ENCODE data around the gene TMEM208. TPM values are rescaled to one million over a fixed set of nuclear protein-coding genes. Genes with fewer than 3 reads are reported as not detected.

Gene TMEM208
- total RNA-seq, 1 experiment from 2014 or later: 38.7 TPM

DNA sequence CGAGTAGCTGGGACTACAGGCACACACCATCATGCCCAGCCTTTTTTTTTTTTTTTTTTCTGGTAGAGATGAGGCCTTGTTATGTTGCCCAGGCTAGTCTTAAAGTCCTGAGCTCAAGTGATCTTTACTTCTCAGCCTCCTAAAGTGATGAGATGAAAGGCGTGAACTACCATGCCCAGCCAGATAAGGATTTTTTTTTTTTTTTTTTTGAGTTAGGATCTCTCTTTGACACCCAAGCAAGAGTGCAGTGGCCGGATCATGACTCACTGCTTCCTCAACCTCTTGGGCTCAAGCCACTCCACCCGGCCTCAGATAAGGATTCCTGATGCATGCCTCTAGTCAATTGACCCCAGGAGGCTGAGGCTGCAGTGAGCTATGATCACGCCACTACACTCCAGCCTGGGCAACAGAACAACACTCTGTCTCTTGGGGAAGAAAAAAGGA lies 41.2 kb downstream of the TMEM208 start:
- Histone ChIP-seq H3K27me3 (replicated peaks) (no peaks in the 10 kb centered on the region), H3K4me1 (replicated peaks) (peaks cover 7% of the 10 kb centered on the region), H3K36me3 (peaks cover 3% of the 10 kb centered on the region), H3K4me3 (no peak overlapping the region), H3K9me3 (replicated peaks) (no peaks in the 10 kb centered on the region), H3K27ac (no peak overlapping the region)
- DNase-seq (ENCODE audit: low read depth in 1 of 2, low spot score in 2 of 2): peak; percentile 63 to 83

DNA sequence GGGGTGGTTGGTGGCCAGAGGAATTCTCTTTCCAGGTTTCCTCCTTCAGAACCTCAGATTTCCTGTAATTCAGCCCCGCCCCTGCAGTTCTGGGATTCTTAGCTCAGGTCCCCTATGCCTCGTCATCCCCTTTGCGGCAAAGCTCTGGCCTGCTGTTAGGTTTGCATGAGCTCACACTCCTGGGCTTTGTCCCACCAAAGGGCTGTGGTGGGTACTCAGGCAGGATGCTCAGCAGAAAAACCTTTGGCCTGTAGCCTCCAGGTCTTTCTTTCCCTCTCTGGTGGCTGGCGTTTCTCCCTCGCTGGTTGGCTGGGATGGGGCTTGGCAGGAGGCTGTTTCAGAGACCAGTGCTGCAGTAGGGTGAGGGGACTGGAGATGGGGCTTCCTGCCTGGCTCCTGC lies 42.8 kb downstream of the TMEM208 start:
- no peak overlapping the region for H3K27ac ChIP-seq
- H3K4me3 ChIP-seq: no peak overlapping the region

DNA sequence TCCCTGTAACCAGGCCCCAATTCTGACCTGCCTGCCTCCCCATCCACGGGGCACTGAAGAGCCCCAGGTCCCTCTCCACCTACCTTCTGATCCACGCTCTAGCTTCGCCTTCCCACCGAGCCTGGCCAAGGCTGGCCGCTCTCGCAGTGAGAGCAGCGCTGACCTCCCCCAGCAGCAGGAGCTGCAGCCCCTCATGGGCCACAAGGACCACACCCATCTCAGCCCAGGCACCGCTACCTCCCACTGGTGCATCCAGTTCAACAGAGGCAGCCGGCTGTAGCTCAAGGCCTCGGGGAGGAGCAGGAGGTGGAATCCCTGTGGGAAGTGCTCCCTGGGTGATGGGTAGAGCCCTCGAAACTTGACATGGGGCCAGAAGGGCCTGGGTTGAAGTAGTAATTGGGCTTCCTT lies 44.0 kb downstream of the TMEM208 start:
- H3K4me1 ChIP-seq (replicated peaks): peaks cover 7% of the 10 kb centered on the region
- H3K9me3 ChIP-seq (replicated peaks): no peaks in the 10 kb centered on the region
- DNase-seq (ENCODE audit: low read depth in 1 of 2, low spot score in 2 of 2): no peak
- H3K36me3 ChIP-seq: peaks cover 10% of the 10 kb centered on the region
- no peak overlapping the region for H3K4me3 ChIP-seq
- no peaks in the 10 kb centered on the region for H3K27me3 ChIP-seq (replicated peaks)
- no peak overlapping the region for H3K27ac ChIP-seq

More for the DNA sequence above, 42.8 kb downstream of the TMEM208 start:
- H3K9me3 ChIP-seq (replicated peaks): no peaks in the 10 kb centered on the region
- no peak for DNase-seq (ENCODE audit: low read depth in 1 of 2, low spot score in 2 of 2)
- H3K4me1 ChIP-seq (replicated peaks): peaks cover 7% of the 10 kb centered on the region
- H3K27me3 ChIP-seq (replicated peaks): no peaks in the 10 kb centered on the region
- H3K36me3 ChIP-seq: peaks cover 3% of the 10 kb centered on the region

DNA sequence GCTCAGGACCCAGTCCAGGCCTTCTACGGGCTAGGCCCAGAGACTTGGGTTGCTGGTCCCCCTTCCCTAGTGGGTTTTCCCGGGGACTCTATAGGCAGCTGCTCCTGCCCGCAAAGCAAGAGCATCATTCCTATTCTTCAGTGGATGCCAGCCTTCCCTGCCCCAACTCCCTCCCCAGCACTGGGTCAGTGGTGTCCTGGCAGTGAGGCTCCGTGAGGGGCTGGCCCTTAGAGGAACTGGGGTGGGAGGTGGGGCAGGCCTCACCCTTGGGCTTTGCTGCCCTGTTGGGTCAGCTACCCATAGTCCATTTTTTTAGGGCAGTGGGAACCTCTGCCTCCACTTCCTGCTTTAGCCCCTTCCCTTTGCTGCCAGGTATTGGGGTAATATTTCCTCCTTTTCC lies 44.5 kb downstream of the TMEM208 start:
- Histone ChIP-seq H3K4me3 (no peak overlapping the region), H3K36me3 (peaks cover 15% of the 10 kb centered on the region), H3K9me3 (replicated peaks) (no peaks in the 10 kb centered on the region), H3K4me1 (replicated peaks) (peaks cover 10% of the 10 kb centered on the region), H3K27me3 (replicated peaks) (no peaks in the 10 kb centered on the region), H3K27ac (no peak overlapping the region)
- DNase-seq (ENCODE audit: low read depth in 1 of 2, low spot score in 2 of 2): no peak

DNA sequence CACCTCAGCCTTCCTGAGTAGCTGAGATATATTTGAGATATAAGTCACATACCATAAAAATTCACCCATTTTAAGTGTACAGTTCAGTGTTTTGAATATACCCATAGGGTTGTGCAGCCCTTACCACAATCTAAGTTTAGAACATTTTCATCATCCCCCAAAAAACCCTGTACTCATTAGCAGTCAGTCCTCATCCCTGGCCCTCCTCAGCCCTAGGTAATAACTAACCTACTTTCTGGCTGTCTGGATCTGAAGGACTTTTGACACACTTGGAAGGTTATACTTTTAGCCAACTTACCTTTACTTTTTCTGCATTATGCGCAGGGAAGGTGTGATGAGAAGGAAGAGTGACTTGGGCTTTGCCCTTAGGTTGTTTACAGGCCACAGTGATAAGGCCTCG lies 48.4 kb downstream of the TMEM208 start:
- Histone ChIP-seq H3K9me3 (replicated peaks) (peaks cover 3% of the 10 kb centered on the region; the same call in 1 of the 2 replicates), H3K4me1 (replicated peaks) (peaks cover 39% of the 10 kb centered on the region), H3K36me3 (peaks cover 21% of the 10 kb centered on the region), H3K4me3 (no peak overlapping the region), H3K27ac (no peak overlapping the region), H3K27me3 (replicated peaks) (no peaks in the 10 kb centered on the region)
- DNase-seq (ENCODE audit: low read depth in 1 of 2, low spot score in 2 of 2): no peak

DNA sequence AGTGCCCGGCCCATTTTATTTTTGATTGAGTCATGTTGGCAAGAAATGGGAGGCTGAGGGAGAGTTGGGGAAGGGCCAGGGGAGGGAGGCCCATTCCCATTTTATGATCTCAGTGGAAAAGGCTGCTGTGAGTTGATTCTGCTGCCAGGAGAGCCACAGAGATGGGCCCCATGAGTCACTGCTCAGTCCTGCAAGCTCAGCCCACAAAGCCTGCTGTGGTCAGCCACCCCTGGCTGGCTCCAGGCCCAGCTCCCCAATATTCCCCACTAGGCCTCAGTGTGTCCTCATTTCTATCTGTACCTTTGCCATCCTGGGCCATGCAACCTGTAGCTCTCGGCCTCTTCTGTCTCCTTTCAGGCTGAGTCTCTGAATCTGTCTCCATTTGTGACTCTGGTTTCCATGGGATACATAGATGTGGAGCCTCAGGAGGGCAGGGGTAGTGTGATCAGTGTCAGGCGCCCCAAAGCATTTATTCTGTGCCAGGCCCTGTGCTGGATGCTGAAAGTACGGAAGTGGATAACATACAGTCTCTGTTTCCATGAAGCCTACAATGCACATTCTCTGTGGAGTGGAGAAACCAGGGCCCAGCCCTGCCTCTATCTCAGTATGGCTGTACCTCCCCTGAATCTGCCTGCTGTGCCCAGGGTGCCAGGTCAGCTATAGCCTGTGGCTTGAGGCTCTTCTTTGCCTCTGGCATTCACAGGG lies 50.5 kb downstream of the TMEM208 start:
- H3K4me3 ChIP-seq: no peak overlapping the region; the same call in 1 of the 2 replicates
- H3K27me3 ChIP-seq (replicated peaks): no peaks in the 10 kb centered on the region
- peak overlapping the region; percentile 79 for H3K27ac ChIP-seq
- H3K36me3 ChIP-seq: peaks cover 19% of the 10 kb centered on the region
- DNase-seq (ENCODE audit: low read depth in 1 of 2, low spot score in 2 of 2): peak; percentile 96 to 97
- peaks cover 3% of the 10 kb centered on the region; the same call in 1 of the 2 replicates for H3K9me3 ChIP-seq (replicated peaks)
- peaks cover 39% of the 10 kb centered on the region for H3K4me1 ChIP-seq (replicated peaks)

DNA sequence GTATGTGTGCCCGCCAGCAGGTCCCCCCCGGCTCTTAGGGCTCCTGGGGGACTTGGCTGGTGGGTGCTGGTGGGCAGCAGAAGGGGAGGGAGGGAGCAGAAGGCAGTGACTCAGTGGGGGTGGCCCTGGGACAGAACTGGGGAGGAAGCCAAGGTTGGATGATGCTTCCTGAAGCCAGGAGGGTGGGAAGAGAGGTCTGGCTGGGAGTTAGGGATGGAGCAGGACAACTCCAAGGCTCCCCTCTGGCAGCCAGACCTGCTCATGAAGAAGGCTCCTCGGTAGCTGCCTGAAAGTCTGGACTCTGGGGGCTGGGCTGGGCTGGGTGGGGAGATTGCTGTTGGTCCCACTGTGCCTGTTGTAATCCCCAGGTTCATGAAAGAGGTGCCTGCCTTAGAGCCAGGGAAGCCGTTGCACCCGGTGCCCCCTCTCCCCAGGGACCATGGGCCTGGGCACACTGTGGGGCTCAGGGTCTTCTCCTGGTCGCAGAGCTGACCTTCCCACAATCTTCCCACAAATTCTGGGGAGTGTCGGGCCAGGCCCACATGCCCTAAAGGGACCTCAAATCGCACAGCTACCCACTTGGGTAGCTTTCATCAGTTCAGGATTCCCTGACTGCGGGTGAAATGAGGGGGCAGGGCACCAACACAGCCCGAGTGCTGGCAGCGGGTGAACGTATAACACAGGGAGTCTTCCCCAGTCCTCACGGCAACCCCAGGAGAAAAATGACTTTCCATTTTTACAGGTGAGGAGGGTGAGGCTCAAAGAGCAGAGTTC lies 51.3 kb downstream of the TMEM208 start:
- peak; percentile 77 to 81 for DNase-seq (ENCODE audit: low read depth in 1 of 2, low spot score in 2 of 2)
- peaks cover 19% of the 10 kb centered on the region for H3K36me3 ChIP-seq
- peak overlapping the region; percentile 79 for H3K27ac ChIP-seq

More for the DNA sequence above, 51.3 kb downstream of the TMEM208 start:
- peaks cover 39% of the 10 kb centered on the region for H3K4me1 ChIP-seq (replicated peaks)
- H3K4me3 ChIP-seq: peak overlapping the region; percentile 52
- peaks cover 3% of the 10 kb centered on the region; the same call in 1 of the 2 replicates for H3K9me3 ChIP-seq (replicated peaks)
- H3K27me3 ChIP-seq (replicated peaks): no peaks in the 10 kb centered on the region

Other genes with a start within 250 kb of the TMEM208 start
- gene CES4A, start 238.5 kb upstream of the TMEM208 start, total RNA-seq (2014; rRNA removed; shearing (Covaris generic)): not detected in 2 replicates
- gene CBFB, start 198.0 kb upstream of the TMEM208 start, total RNA-seq (2014; rRNA removed; shearing (Covaris generic)): 170 and 181 TPM in 2 replicates
- gene PHAF1, start 117.2 kb upstream of the TMEM208 start, total RNA-seq (2014; rRNA removed; shearing (Covaris generic)): 18.7 and 28.8 TPM in 2 replicates
- 34.5 and 36.1 TPM in 2 replicates for gene B3GNT9, start 76.1 kb upstream of the TMEM208 start, total RNA-seq (2014; rRNA removed; shearing (Covaris generic))
- gene TRADD, start 67.2 kb upstream of the TMEM208 start, total RNA-seq (2014; rRNA removed; shearing (Covaris generic)): 25.5 and 46.7 TPM in 2 replicates
- 11.7 and 24.2 TPM in 2 replicates for gene FBXL8, start 67.2 kb upstream of the TMEM208 start, total RNA-seq (2014; rRNA removed; shearing (Covaris generic))
- 3.9 and 12.8 TPM in 2 replicates for gene HSF4, start 62.4 kb upstream of the TMEM208 start, total RNA-seq (2014; rRNA removed; shearing (Covaris generic))
- 24.1 and 29.7 TPM in 2 replicates for gene NOL3, start 56.6 kb upstream of the TMEM208 start, total RNA-seq (2014; rRNA removed; shearing (Covaris generic))
- 8.1 and 11.3 TPM in 2 replicates for gene MATCAP1, start 43.2 kb upstream of the TMEM208 start, total RNA-seq (2014; rRNA removed; shearing (Covaris generic))
- gene EXOC3L1, start 37.0 kb upstream of the TMEM208 start, total RNA-seq (2014; rRNA removed; shearing (Covaris generic)): not detected in 2 replicates
- gene E2F4, start 35.0 kb upstream of the TMEM208 start, total RNA-seq (2014; rRNA removed; shearing (Covaris generic)): 77.0 and 93.8 TPM in 2 replicates
- 0.72 and 1.1 TPM in 2 replicates for gene ELMO3, start 28.0 kb upstream of the TMEM208 start, total RNA-seq (2014; rRNA removed; shearing (Covaris generic))
- gene FHOD1, start 20.4 kb downstream of the TMEM208 start, total RNA-seq (2014; rRNA removed; shearing (Covaris generic)): 15.8 and 18.5 TPM in 2 replicates
- gene SLC9A5, start 21.8 kb downstream of the TMEM208 start, total RNA-seq (2014; rRNA removed; shearing (Covaris generic)): 1.2 and 1.6 TPM in 2 replicates
- gene PLEKHG4, start 52.4 kb downstream of the TMEM208 start, total RNA-seq (2014; rRNA removed; shearing (Covaris generic)): 5.0 and 15.1 TPM in 2 replicates
- gene KCTD19, start 99.6 kb downstream of the TMEM208 start, total RNA-seq (2014; rRNA removed; shearing (Covaris generic)): 0.03 TPM in 1 of 2 replicates, not detected in the other
- not detected in 2 replicates for gene LRRC36, start 99.7 kb downstream of the TMEM208 start, total RNA-seq (2014; rRNA removed; shearing (Covaris generic))
- not detected in 2 replicates for gene TPPP3, start 166.4 kb downstream of the TMEM208 start, total RNA-seq (2014; rRNA removed; shearing (Covaris generic))
- gene ZDHHC1, start 189.3 kb downstream of the TMEM208 start, total RNA-seq (2014; rRNA removed; shearing (Covaris generic)): 1.0 and 4.4 TPM in 2 replicates
- not detected in 2 replicates for gene HSD11B2, start 204.0 kb downstream of the TMEM208 start, total RNA-seq (2014; rRNA removed; shearing (Covaris generic))